Testis (tissue), 3 donors: ENCODE results near the gene RNASEH2B. TPM values are rescaled to one million over a fixed set of nuclear protein-coding genes. Genes with fewer than 3 reads are reported as not detected.

Experiments used
- polyA plus RNA-seq: library from polyadenylated mRNA; stranded (reverse); fragments of 350-450 nt; fragmentation: Illumina TruSeq; extraction: RNeasy Lipid Tissue Mini Kit (QIAGEN cat#74804); gene quantifications from one replicate; pipeline ENCODE4 v1.2.3, GENCODE V29; 2014; ENCODE audit warnings: low read depth, low replicate concordance; ENCODE audit not compliant: insufficient read depth
- total RNA-seq, 2 donors: library from RNA; depleted of rRNA; stranded (reverse); fragments of >200 nt; gene quantifications; one replicate each; pipeline ENCODE4 v1.2.3, GENCODE V29; 2016

Gene RNASEH2B
- total and polyA plus RNA-seq, 3 donors from 2014 or later: 38.2 to 52.3 (median 43.4) TPM

Other genes starting within 250 kb of the RNASEH2B start
- gene DLEU7, start 66.1 kb upstream of the RNASEH2B start, total RNA-seq: under 1 TPM; 0.71 to 0.81 TPM
- gene DLEU7, start 66.1 kb upstream of the RNASEH2B start, polyA plus RNA-seq: 0.47 TPM
- 1 to 10 TPM; 1.8 to 1.9 TPM for gene C13orf42, start 201.5 kb downstream of the RNASEH2B start, total RNA-seq
- gene C13orf42, start 201.5 kb downstream of the RNASEH2B start, polyA plus RNA-seq: 0.65 TPM